Measurements from ENCODE around the gene TPSB2.
"Not testable (repeated sequence)": the region's sequence is repeated elsewhere in the genome, so short reads cannot be mapped to it uniquely, and the experiment has no call there.

TPSB2 gene

DNA sequence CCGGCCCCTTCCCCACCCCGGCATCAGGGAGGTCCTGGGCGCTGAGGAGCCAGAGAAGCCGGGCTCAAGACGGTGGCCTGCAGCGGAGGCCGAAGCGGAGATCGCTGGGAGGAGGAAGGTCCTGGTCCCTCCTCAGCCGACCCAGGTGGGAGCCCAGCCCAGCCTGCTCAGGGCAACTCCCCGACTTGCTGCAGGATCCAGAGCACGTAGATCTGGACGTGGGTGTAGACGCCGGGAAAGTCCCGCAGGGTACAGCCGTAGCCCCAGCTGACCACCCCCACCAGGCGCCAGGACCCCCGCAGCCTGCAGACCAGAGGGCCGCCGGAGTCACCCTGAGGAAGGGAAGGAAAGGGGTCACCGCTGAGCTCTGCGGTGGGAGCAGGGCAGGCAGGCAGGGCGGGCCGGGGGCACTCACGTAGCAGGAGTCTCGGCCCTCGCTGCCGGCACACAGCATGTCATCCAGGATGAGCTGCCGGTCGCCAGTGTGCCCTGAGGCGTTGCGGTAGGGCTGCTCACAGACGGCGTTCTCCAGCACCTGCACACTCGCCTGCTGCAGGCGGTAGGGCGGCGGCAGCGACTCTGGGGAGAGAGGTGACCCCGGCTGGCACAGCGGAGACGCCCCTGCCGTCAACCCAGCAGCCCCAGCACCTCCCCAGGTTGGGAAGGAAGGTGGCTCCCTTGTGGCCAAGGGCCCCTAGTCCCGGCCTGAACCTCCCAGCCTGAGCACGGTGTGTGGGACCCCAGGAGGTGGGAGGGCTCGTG, 31.3 kb upstream of the TPSB2 start:
- no peak for DNase-seq

DNA sequence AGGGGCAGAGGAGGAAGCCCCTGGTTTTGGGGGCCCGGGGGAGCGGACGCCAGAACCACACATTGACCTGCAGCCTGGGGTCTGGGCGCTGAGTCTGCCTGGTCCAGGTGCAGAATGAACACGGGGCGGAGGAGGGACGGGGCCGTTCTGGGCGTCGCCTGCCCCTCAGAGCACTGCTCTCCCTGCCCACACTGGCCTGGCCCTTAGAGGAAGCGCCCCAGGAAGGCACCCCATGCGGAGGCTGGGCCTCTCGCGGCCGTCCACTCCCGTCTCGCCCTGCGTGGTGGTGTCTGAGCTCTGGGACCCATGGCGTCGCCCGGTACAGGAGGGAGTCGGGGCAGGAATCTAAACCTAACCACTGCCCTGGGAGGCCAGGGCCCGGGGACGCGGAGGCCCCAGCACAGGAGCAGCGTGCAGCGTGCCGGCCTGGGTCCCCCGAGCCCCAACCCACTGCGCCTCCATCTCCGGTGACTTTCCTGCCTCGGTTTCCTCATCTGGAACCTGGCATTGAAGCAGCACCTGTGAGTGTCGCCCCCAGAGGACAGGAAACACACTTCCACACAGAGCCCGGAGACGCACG, 30.2 kb upstream of the TPSB2 start:
- DNase-seq = no peak

DNA sequence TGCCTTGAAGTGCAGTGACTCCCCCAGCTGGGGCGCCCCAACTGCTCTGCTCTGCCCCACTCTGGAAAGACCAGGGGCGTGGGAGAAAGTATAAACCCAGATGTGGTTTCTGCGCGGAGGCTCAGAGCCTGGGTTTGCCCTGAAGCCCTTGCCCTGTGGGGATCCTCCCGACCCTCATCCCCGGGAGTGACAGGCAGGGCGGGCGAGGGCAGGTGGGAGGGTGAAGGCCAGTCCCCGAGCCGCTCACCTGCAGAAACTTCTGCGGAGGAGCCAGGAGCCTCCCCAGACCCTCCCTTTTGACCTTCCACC, 29.7 kb upstream of the TPSB2 start:
- no peak for DNase-seq

DNA sequence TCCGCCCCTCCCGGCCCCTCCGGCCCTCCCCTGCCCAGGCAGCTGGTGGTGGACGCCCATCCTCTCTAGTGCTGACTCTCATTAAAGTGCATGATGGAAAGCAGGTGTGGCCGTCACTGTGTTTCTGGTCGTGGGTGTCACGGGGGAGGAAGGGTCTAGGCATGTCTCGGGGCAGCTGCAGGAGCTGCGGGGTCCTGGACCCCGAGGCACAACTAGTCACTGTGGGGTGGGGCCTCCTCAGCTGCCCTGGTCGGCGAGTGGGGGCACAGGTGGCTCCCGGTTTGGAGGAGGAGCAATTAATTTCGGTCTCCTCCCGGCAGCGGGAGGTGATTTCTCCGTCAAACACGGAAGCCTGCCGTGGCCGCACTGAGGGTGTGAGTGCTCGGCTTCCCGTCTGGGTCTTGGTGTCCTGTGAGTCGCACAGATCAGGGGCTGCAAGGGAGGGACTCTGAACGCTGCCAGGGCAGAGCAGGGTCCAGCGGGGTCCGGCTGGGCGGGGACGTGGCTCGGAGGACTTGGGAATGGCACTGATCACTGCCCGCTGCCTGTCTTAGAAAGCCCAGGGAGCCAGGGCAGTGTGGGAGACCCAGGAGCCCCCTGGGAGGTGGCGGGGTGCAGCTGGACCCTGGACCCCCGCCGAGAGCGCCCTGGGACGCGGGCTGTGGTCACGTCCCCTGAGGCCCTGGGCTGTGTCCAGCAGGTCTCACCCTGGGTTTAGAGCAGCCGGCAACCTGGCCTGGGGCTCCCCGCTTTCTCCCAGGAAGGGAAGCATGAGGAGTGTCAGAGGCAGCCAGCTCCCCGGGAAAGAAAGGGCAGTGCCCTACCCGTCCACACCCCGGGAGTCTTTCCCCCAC, 29.1 kb upstream of the TPSB2 start:
- DNase-seq = no peak

DNA sequence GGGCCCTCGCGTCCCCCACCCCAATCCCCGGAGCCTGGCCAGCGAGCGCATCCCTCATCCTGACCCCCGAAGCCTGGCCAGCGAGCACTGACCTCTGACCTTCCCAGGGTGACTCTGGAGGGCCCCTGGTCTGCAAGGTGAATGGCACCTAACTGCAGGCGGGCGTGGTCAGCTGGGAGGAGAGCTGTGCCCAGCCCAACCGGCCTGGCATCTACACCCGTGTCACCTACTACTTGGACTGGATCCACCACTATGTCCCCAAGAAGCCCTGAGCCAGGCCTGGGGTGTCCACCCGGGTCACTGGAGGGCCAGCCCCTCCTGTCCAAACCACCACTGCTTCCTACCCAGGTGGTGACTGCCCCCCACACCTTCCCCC, 28.2 kb upstream of the TPSB2 start:
- DNase-seq = no peak

DNA sequence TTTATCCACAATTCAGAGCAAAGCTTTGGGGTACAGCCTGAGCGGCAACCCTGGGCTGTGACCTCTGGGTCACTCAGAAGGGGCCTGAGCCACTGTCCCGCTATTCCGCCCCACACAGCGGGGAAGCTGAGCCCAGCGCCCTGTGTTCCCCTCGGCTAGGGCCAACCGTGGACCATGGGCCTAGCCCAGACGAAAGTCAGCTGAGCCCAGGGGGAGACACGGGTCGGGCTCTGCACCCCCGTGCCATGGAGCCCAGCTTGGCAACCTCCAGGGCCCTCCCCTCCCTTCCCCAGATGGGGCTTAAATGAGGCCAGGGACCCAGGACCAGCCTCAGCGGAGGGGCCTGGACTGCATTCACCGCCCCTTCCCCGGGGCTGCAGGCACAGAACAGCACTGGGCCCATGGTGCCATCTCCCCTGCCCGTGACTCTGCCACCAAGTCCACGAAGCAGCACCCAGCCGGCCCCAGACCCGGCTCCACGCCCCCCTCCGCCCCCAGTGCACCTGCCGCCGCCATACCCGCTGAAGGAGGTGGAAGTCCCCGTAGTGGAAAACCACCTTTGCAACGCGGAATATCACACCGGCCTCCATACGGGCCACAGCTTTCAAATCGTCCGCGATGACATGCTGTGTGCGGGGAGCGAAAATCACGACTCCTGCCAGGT, 27.7 kb upstream of the TPSB2 start:
- no peak for DNase-seq

DNA sequence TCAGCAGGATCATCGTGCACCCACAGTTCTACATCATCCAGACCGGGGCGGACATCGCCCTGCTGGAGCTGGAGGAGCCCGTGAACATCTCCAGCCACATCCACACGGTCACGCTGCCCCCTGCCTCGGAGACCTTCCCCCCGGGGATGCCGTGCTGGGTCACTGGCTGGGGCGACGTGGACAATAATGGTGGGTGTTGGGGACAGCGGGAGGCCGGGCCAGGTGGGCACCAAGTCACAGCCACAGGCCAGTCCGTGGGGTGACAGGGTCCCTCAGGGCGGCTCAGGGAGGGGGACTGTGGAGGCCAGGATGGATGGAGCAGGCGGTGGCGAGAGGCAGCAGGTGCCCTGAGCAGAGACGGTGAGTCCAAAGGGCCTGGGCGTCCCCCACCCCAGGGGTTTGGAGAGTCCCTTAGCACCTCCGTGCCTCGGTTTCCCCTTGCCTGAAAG, 26.9 kb upstream of the TPSB2 start:
- DNase-seq = no peak

DNA sequence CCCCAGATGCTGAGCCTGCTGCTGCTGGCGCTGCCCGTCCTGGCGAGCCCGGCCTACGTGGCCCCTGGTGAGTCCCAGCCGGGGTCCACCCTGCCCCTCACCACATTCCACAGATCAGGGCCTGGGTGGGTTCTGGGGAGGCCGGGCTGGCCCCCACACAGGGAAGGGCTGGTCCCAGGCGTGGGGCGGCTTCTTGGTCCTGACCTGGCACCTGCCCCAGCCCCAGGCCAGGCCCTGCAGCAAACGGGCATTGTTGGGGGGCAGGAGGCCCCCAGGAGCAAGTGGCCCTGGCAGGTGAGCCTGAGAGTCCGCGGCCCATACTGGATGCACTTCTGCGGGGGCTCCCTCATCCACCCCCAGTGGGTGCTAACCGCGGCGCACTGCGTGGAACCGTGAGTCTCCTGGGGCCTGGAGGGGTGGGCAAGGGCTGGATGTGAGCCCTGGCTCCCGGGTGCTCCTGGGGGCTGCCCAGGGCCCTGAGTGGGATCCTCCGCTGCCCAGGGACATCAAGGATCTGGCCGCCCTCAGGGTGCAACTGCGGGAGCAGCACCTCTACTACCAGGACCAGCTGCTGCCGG, 26.4 kb upstream of the TPSB2 start:
- DNase-seq = not testable (repeated sequence)

DNA sequence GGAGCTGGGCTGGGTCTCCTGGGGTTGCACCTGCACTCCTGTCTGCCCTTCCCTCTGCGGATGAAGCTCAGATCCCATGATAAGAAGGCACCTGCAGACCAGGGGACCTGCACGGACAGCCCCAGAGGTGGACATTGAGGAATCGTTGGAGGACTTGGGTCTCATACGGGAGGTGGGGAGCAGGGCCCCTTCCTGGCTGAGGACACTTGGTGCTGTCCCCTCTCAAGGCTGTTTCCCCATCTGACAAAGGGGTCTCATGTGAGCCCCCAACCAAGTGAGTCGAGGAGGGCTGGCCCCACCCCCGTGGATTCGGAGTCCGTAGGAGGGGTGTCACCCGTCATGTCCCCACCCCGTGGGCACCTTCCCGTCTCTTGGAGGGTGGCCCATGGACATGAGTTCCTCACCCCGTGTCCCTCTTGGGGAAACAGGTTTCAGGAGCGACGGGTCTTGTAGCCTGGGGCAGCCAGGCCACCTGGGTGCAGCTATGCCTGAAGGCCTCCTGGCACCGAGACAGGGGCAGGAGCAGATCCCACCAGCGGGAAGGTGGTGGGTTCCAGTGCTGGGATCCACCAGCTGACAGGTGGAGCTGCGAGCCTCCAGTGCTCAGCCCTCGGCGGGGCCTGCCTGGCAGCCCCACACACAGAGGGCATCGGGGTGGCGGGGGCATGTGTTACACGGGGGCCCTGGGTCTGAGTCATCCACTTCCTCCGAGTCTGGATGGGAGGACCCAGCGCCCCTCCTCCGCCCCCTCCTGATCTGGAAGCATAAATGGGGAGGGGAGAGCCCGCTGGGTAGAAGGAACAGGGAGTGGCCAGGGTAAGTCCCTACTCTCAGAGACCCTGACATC, 25.5 kb upstream of the TPSB2 start, which contains the start of gene TPSD1:
Gene TPSD1 (plus strand): TSS at position 794 of the 847 bp plus-strand sequence. CDS start 212 bp downstream, outside the sequence.
- DNase-seq = not testable (repeated sequence)

DNA sequence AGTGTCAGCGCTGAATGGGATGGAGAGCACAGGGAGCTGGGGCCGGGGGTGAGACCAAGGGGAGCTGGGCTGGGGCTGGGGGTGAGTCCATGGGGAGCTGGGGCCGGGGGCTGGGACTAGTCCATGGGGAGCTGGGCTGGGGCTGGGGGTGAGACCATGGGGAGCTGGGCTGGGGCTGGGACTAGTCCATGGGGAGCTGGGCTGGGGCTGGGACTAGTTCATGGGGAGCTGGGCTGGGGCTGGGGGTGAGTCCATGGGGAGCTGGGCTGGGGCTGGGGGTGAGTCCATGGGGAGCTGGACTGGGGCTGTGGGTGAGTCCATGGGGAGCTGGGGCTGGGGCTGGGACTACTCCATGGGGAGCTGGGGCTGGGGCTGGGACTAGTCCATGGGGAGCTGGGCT, 24.8 kb upstream of the TPSB2 start:
- not testable (repeated sequence) for DNase-seq

DNA sequence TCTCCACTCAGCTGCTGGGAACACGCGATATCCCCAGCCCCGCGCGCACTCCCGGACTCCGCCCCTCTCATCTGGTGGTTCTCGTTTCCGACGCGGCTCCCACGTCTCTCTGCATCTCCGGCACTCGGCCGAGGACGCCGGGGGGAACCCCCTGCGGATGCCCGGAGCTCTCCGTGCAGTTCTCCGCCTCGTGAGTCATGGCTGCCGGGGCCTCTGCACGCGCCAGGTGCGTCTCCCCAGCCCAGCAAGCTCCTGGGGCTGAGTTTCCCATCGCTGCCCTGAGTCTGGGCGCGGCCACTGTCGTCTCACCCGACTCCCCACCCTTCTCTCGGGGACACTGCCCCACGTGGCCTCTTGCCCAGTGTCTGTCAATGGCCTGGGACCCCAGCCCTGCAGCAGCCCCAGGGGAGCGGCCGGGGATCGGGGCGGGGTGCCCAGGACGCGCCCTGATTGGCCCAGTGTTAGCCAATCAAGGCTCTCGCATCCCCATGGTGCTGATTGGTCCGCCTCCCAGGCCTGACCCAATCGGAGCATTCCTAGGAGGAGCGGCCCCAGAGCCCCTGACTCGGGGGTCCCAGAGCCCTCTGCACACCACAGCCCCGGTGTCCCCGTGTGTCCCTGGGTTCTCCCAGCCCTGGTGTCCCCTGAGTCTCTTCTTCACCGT, 23.8 kb upstream of the TPSB2 start:
- DNase-seq = not testable (repeated sequence)

DNA sequence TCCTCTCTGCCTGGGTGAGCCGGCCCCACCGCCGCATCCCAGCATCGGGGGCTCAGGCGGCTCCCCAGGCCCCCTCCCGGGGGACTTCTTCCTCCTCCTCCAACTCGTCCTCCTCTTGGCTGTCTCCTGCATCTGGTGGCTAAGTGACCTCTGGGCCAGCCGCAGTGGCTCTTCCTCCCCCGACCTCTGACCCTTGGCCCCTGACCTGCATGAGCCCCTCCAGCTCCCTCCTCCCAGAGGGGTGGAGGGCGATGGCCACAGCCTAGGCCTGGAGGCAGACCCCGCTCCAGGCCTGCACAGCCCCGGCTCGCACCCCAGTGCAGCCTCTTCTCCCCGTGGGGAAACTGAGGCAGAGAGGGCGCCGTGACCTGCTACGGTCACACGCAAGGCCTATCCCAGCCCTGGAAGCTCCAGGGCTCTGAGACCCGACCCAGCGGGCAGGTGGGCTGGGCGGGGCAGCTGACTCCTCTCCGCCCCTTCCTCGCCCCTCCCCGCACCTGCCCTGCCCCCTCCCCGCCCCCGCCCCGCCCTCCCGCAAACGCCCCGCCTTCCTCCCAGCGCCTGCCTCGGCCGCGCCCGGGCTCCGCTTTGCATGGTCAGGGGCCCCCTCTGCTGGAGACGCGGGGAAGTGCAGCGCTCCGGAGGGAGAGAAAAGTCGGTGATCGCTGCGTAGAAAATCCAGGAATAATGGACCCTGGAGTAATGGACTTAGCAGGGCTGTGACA, 19.2 kb upstream of the TPSB2 start:
- DNase-seq = not testable (repeated sequence)

DNA sequence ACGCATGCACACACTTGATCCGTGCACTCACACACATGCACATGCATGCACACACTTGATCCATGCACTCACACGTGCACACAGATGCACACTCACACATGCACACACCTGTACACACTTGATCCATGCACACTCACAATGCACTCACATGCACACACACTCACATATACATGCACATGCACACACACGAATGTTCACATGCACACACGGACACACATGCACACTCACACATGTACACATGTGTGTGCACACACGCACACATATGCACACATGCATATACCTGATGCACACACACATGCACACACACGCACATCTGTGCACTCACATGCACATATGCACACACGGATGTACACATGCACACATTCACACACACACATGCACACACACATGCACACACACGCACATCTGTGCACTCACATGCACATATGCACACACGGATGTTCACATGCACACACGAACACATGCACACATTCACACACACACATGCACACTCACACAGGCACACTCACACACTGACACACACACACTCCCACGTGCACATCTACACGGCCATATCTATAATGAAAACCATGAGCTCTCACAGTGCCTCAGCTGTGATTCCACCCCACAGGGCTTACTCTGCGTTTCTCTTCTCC, 18.0 kb upstream of the TPSB2 start:
- DNase-seq = not testable (repeated sequence)

DNA sequence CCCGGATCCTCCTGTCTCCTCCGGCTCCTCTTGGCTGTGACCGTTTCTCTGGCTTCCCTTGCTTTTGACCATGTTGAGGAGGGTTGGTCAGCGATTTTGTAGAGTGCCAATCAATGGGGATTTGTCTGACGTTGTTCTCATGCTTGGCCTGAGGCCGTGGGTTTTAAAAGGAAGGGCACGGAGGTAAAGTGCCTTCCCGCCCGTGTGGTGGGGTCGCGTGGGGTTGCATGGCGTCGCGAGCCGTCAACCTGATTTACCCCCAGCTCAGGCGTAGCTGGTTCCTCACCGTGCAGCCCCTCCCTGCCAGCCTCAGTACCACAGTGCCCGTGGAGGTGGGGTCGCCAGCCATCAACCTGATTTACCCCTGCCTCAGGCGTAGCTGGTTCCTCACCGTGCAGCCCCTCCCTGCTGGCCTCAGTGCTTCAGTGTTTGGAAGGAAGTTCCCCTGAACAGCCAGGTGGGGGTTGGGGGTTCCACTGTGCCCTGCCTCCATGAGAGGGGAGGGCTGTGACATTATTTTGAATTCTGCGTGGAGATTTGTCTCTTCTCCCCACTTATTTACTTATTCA, 15.6 kb upstream of the TPSB2 start:
- DNase-seq = no peak

DNA sequence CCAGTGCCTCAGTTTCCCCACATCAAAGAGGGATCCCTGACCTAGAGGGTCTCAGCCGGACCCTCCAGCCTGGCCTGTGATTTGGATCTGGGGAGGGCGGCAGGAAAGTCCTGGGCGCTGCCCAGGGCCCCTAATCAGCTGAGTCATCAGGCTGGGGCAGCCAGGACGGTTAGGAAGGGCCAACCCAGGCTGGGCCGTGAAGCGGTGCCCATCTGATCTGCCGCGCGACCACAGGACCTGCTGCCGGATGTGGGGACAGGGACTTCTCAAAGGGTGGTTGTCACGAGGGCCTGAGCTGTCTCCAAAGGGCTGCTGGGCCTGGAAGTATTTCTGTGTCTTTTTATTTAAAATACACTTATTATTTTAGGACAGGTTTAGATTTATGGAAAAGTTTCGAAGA, 14.9 kb upstream of the TPSB2 start:
- no peak for DNase-seq

DNA sequence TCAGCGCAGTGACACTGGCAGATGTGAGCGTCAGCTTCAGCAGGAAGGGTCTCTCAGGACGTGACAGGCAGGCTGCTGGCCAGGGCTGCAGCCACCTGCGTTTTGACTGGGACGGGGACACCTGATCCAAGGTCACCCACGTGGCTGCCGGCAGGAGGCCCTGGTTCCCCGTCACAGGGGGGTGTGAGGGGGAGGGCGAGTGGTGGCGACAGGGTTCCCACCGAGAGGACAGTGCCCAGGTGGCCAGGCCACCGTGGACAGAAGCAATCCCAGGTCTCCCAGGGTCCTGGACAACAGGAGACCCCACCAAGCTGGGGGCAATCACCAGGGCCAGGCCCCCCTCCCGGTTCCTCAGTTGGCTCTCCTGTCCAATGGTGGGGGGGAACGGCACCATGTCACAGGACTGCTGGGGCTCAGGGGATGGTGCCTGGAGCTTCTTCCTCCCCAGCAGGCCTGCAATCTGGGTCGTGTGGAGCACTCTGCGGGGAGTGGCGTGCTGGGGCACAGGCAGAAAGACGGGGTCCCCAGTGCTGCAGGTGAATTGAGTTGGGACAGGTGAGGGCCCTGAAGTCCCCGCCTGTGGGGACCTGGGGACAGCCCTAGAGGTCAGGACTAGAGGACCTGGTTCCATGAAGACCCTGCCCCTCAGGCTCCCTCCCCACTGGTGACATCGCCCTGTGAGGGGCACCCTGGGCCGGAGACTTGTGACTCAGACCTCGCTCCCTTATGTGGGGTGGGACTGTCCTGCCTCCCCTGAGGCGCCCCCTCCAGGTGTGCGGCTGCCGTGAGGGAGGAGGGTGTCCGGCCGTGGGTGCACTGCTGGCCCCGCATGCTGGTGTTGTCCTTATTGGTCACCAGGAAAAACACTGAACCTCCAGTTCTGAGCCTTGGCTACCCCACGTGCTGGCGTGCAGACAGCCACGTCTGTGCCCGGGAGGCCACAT, 14.2 kb upstream of the TPSB2 start:
- not testable (repeated sequence) for DNase-seq

DNA sequence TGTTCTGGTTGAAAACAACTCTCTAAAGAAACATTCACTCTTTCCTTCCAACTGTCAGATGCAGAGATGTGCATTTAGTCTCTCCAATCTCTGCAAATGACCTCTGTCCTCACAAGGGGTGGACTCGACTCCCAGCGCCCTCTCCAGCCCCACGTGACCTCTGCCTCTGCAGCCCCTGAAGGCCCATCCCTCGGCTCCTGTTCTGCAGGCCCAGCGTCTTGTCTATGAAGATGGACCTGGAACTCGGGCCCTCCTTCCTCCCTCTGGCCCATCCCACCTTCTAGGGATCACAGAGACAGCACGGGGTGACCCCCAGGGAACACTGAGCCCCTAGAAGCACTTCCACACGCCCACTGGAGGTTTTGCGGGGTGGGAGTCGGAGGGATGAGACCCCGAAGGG, 13.4 kb upstream of the TPSB2 start:
- not testable (repeated sequence) for DNase-seq

DNA sequence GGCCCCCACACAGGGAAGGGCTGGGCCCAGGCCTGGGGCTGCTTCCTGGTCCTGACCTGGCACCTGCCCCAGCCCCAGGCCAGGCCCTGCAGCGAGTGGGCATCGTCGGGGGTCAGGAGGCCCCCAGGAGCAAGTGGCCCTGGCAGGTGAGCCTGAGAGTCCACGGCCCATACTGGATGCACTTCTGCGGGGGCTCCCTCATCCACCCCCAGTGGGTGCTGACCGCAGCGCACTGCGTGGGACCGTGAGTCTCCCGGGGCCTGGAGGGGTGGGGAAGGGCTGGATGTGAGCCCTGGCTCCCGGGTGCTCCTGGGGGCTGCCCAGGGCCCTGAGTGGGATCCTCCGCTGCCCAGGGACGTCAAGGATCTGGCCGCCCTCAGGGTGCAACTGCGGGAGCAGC, 11.1 kb upstream of the TPSB2 start:
- DNase-seq = not testable (repeated sequence)

DNA sequence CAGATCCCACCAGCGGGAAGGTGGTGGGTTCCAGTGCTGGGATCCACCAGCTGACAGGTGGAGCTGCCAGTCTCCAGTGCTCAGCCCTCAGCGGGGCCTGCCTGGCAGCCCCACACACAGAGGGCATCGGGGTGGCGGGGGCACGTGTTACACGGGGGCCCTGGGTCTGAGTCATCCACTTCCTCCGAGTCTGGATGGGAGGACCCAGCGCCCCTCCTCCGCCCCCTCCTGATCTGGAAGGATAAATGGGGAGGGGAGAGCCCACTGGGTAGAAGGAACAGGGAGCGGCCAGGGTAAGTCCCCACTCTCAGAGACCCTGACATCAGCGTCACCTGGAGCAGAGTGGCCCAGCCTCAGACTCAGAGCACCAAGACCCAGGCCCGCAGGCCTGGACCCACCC, 10.5 kb upstream of the TPSB2 start, which contains the start of gene TPSAB1:
Gene TPSAB1 (plus strand): TSS at position 270 of the 400 bp plus-strand sequence. CDS start 234 bp downstream, outside the sequence.
- DNase-seq = not testable (repeated sequence)
